Measurements from ENCODE around the gene FTH1.

Gene FTH1

GRCh38 chr11:61918938-61919704 is 48.3 kb downstream of the FTH1 start:
- no peak overlapping the region for H3K4me2 ChIP-seq (ENCODE audit: low read depth, low read length, poor library complexity, severe bottlenecking)

DNA sequence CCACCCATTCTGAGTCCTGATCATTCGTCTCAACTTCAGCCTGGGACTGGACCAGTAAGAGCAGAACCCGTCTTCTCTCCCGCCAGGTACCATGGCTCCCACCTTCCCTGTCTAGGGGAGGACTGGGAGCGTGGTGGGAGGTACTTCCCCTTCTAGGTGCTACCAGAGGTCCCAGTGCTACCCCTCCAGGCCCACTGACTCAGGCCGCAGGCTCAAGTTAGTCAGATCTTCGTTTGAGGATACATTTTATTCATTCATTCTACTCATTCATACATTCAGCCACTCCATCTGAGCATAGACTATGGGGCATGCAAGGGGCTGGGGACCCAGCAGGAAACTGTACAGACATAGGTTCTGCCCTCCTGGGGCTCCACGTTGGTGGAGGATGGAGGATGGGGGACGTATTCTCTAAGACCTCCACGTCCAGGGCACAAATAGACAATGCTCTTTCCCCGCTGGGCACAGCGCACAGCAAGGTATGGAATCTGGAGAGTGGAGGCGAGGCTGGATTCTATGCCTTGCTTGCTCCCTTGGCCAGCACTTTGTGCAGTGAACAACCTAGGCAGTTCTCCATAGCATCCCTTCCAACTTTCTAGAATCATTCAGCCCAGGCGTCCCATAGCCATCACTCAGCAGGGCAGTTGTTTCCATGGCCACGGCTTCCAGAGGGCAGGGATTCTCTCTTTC is 49.0 kb downstream of the FTH1 start:
- H3K27ac ChIP-seq (ENCODE audit: low read depth, low read length), result no peak overlapping the region
- no peaks in the 10 kb centered on the region for H3K9me3 ChIP-seq (ENCODE audit: insufficient read depth, low read length)
- no peaks in the 10 kb centered on the region for H3K27me3 ChIP-seq (ENCODE audit: low read length)
- no peak overlapping the region for H3K4me2 ChIP-seq (ENCODE audit: low read depth, low read length, poor library complexity, severe bottlenecking)
- H2AFZ ChIP-seq (ENCODE audit: low read depth, low read length, severe bottlenecking), result no peak overlapping the region
- no peaks in the 10 kb centered on the region for H3K36me3 ChIP-seq (ENCODE audit: low read length)
- no peak overlapping the region for H3K4me3 ChIP-seq (ENCODE audit: insufficient read depth, low read length, poor library complexity, severe bottlenecking)
- H3K9ac ChIP-seq (ENCODE audit: low read length), result no peak overlapping the region
- H3K79me2 ChIP-seq (ENCODE audit: insufficient read depth, low read length), result no peaks in the 10 kb centered on the region
- TF ChIP-seq CTCF (IDR thresholded peaks at IDR 0.05; ENCODE audit: insufficient read depth, low read length, poor library complexity, severe bottlenecking) (no peak), EZH2phosphoT487 (conservative IDR thresholded peaks at IDR 0.05; ENCODE audit: low read length) (no peak)
- H3K9me2 ChIP-seq (replicated peaks; ENCODE audit: insufficient read depth, low read length), result no peaks in the 10 kb centered on the region
- no peaks in the 10 kb centered on the region for H4K20me1 ChIP-seq (ENCODE audit: low read depth, low read length)
- no peaks in the 10 kb centered on the region for H3F3A ChIP-seq (ENCODE audit: insufficient read depth)

More at GRCh38 chr11:61918938-61919704, 48.3 kb downstream of the FTH1 start:
- no peak overlapping the region for H3K9ac ChIP-seq (ENCODE audit: low read length)
- no peaks in the 10 kb centered on the region for H4K20me1 ChIP-seq (ENCODE audit: low read depth, low read length)
- no peak for TF ChIP-seq CTCF (IDR thresholded peaks at IDR 0.05; ENCODE audit: insufficient read depth, low read length, poor library complexity, severe bottlenecking)
- TF ChIP-seq EZH2phosphoT487 (conservative IDR thresholded peaks at IDR 0.05; ENCODE audit: low read length), result no peak
- H3K36me3 ChIP-seq (ENCODE audit: low read length), result no peaks in the 10 kb centered on the region
- no peak overlapping the region for H3K4me3 ChIP-seq (ENCODE audit: insufficient read depth, low read length, poor library complexity, severe bottlenecking)
- H3K9me2 ChIP-seq (replicated peaks; ENCODE audit: insufficient read depth, low read length), result no peaks in the 10 kb centered on the region
- H2AFZ ChIP-seq (ENCODE audit: low read depth, low read length, severe bottlenecking), result no peak overlapping the region
- H3F3A ChIP-seq (ENCODE audit: insufficient read depth), result no peaks in the 10 kb centered on the region
- no peak overlapping the region for H3K27ac ChIP-seq (ENCODE audit: low read depth, low read length)
- no peaks in the 10 kb centered on the region for H3K9me3 ChIP-seq (ENCODE audit: insufficient read depth, low read length)
- no peaks in the 10 kb centered on the region for H3K27me3 ChIP-seq (ENCODE audit: low read length)
- no peaks in the 10 kb centered on the region for H3K79me2 ChIP-seq (ENCODE audit: insufficient read depth, low read length)

DNA sequence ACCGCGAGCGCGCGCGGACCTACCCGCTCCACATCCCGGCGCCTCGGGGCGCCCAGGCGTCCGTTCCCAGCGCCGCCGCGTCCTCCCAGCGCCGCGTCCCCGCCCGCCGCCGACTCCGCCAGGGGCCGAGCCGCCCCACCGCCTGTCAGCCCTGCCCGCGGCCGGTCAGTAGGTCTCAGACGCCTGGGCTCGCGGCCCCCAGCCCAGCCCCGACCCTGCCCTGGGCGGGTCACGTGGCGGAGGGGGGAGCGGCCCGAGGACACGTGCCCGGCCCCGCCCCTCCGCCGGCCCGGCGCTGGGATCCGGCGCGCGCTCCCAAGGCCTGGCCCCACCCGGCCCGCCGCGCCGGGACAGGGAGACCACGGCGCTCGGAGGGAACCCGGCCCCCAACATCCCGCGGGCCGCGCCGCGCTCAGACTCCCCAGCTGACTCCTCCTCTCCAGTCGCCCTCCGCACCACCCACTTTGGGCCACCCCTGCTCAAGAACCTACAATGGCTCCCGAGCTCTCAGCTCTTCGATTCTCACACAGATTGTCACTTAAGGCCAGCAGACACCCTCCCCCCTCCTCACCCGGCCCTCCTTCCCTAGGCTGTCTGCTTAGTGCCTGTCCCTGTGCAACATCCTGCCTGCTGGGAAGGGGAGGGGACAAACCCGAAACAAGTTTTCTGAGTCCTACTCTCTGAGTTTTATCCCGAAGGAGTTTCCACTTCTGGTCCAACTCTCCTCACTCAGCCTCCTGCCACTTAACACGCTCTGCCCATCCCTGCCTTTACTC is 49.9 kb downstream of the FTH1 start, which contains the start of gene RAB3IL1:
Gene RAB3IL1, minus strand, starts transcription at position 233 of the 776 bp plus-strand sequence. Its CDS starts 199 bp downstream, at position 34.
- TF ChIP-seq CTCF (IDR thresholded peaks at IDR 0.05; ENCODE audit: insufficient read depth, low read length, poor library complexity, severe bottlenecking) (no peak), EZH2phosphoT487 (conservative IDR thresholded peaks at IDR 0.05; ENCODE audit: low read length) (no peak)
- Histone ChIP-seq H3F3A (ENCODE audit: insufficient read depth) (no peaks in the 10 kb centered on the region), H2AFZ (ENCODE audit: low read depth, low read length, severe bottlenecking) (no peak within 1 kb of the TSS), H3K9me2 (replicated peaks; ENCODE audit: insufficient read depth, low read length) (no peaks in the 10 kb centered on the region), H3K9ac (ENCODE audit: low read length) (no peak within 1 kb of the TSS), H3K27me3 (ENCODE audit: low read length) (no peaks in the 10 kb centered on the region), H3K4me3 (ENCODE audit: insufficient read depth, low read length, poor library complexity, severe bottlenecking) (no peak within 1 kb of the TSS), H3K4me2 (ENCODE audit: low read depth, low read length, poor library complexity, severe bottlenecking) (peak within 1 kb of the TSS; percentile 5), H3K36me3 (ENCODE audit: low read length) (no peaks in the 10 kb centered on the region), H3K9me3 (ENCODE audit: insufficient read depth, low read length) (no peaks in the 10 kb centered on the region), H4K20me1 (ENCODE audit: low read depth, low read length) (no peaks in the 10 kb centered on the region), H3K79me2 (ENCODE audit: insufficient read depth, low read length) (no peaks in the 10 kb centered on the region), H3K27ac (ENCODE audit: low read depth, low read length) (no peak within 1 kb of the TSS)
